Metanephros (tissue), 1 donor: ENCODE results near the gene NOD1. TPM values are rescaled to one million over a fixed set of nuclear protein-coding genes. Genes with fewer than 3 reads are reported as not detected.

Experiments used
- total RNA-seq: library from RNA; depleted of rRNA; stranded (reverse); fragments of >200 nt; gene quantifications from one replicate; pipeline ENCODE4 v1.2.3, GENCODE V29; 2014

The NOD1 gene, protein sequence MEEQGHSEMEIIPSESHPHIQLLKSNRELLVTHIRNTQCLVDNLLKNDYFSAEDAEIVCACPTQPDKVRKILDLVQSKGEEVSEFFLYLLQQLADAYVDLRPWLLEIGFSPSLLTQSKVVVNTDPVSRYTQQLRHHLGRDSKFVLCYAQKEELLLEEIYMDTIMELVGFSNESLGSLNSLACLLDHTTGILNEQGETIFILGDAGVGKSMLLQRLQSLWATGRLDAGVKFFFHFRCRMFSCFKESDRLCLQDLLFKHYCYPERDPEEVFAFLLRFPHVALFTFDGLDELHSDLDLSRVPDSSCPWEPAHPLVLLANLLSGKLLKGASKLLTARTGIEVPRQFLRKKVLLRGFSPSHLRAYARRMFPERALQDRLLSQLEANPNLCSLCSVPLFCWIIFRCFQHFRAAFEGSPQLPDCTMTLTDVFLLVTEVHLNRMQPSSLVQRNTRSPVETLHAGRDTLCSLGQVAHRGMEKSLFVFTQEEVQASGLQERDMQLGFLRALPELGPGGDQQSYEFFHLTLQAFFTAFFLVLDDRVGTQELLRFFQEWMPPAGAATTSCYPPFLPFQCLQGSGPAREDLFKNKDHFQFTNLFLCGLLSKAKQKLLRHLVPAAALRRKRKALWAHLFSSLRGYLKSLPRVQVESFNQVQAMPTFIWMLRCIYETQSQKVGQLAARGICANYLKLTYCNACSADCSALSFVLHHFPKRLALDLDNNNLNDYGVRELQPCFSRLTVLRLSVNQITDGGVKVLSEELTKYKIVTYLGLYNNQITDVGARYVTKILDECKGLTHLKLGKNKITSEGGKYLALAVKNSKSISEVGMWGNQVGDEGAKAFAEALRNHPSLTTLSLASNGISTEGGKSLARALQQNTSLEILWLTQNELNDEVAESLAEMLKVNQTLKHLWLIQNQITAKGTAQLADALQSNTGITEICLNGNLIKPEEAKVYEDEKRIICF
- total RNA-seq: 15.2 TPM

DNA sequence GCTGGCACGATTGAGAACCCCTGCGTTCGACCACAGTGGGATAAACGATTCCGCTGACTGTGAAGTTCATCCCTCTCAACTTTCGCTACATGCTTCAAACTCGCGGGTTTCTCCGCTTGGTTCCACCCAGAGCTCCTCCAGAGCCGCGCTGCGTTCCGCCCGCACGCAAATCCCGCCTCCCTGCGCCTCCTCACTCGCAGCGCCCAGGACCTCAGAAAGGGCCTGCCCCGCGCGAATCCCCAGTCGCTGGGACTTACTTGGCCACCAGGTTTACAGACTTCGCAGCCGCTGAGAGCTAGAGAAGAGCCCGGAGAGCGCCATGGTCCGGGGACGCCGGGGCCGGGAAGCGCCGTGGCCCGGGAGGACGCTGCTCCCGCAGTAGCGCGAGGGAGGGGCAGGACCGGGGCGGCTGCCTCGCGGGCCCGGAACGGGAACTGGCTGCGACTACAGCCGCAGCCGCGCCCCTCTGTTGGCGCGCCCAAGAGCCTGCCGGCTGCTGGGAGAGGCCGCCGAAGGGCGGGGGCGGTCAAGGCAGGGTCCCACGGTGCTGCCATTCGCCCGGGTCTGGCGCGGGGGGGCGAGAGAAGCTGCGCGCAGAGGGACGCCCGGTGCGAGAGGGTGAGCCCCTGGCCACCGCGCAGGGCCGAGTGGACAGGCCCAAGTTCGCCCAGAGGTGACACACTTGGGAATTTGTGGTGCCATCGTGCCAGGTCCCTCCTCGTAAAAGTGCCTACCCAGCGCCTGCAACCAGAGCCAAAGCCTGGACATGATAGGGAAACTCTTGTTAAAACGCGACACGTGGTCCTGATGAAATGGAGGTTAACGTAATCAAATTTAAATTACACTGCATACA lies at the start of gene NOD1:
Gene NOD1 (minus strand): TSS at position 436 of the 853 bp plus-strand sequence. CDS start 21,863 bp downstream, outside the sequence.

DNA sequence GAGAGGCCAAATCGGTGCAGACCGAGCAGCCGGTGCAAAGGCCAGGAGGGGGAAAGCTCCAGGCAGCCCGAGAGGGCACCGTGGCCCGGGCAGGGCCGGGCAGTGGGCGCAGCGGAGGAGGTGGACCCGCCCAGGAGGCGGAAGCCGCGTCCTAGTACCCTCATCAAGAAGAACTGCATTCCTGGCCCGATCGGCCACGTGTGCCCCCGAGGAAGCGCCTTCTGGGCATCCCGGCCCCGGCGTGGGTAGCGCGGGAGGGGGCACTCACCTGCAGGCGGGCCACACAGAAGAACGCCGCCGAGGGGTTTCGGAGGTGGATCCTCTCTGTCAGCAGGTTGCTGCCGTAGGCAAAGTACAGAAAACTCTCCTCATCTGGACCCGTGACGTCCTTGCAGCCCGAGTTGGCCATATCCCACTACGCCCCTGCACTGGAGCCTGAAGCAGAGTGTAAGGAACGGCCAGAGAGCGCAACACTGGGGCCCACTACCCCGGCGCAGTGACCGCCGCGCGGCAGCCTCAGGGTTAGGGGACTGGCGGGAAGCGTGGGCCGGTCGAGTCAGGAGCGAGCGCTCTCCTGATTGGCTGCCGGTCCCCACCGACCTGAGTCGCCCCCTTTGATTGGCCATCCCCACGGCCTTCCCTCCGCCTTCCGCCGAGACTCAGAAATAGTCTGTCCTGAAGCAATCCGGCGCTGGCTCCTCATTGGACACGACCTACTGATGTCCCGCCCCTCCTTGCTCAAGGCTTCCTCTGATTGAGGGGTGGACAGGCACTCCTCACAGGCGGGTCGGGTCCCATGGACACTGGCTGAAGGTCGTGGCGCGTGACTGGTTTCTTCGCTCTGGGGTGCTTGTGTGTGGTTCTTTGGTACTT lies 26.0 kb upstream of the NOD1 start, which contains the start of gene GGCT:
Gene GGCT (minus strand): TSS at position 529 of the 873 bp plus-strand sequence. CDS start 120 bp downstream, at position 409.

Other genes with a start within 250 kb of the NOD1 start
- gene ZNRF2, start 194.2 kb downstream of the NOD1 start, total RNA-seq: 32.9 TPM
- gene GGCT, start 26.0 kb upstream of the NOD1 start, total RNA-seq: 23.9 TPM
- gene GARS1, start 116.1 kb upstream of the NOD1 start, total RNA-seq: 67.3 TPM
- gene CRHR2, start 203.7 kb upstream of the NOD1 start, total RNA-seq: 0.64 TPM